K562 (cell line): ENCODE data around the gene ORC3. TPM values are rescaled to one million over a fixed set of nuclear protein-coding genes. Genes with fewer than 3 reads are reported as not detected.

Experiments
- BRD9 ChIP-seq: fragments of 450-650 bp; IDR thresholded peaks from 2 replicates; pipeline ENCODE4 v1.6.1; 2018; ENCODE audit warnings: low read depth; ENCODE audit not compliant: partially characterized antibody
- C11orf30 ChIP-seq: fragments of 450-650 bp; IDR thresholded peaks from 2 replicates; pipeline ENCODE4 v1.6.1; 2016; ENCODE audit warnings: low read depth, mild to moderate bottlenecking
- CCAR2 ChIP-seq: fragments of 200-400 bp; formaldehyde crosslinking; IDR thresholded peaks from 2 replicates; pipeline ENCODE4 v1.6.1; 2017; ENCODE audit warnings: mild to moderate bottlenecking, low read depth, low read length
- EP400 ChIP-seq: fragments of 450-650 bp; IDR thresholded peaks from 2 replicates; pipeline ENCODE4 v1.6.1; 2017; ENCODE audit warnings: antibody characterized with exemption, mild to moderate bottlenecking, moderate library complexity
- HDAC2 ChIP-seq: fragments of 450-650 bp; IDR thresholded peaks from 2 replicates; pipeline ENCODE4 v1.6.1; 2016; ENCODE audit warnings: mild to moderate bottlenecking
- HMBOX1 ChIP-seq: sonication (generic); IDR thresholded peaks from 2 replicates; pipeline ENCODE4 v1.6.1; 2016
- KDM1A ChIP-seq, 2 experiments: fragments of 450-650 bp; IDR thresholded peaks; 2 replicates each; pipeline ENCODE4 v1.6.1; 2016; ENCODE audit warnings: mild to moderate bottlenecking in 2 of 2
- L3MBTL2 ChIP-seq: fragments of 450-650 bp; IDR thresholded peaks from 2 replicates; pipeline ENCODE4 v1.6.1; 2016; ENCODE audit warnings: mild to moderate bottlenecking, moderate library complexity
- MEIS2 ChIP-seq: fragments of 450-650 bp; IDR thresholded peaks from 2 replicates; pipeline ENCODE4 v1.6.1; 2014; ENCODE audit warnings: mild to moderate bottlenecking; ENCODE audit not compliant: partially characterized antibody
- MTA3 ChIP-seq: fragments of 450-650 bp; formaldehyde crosslinking; IDR thresholded peaks from 2 replicates; pipeline ENCODE4 v1.6.1; 2017; ENCODE audit warnings: mild to moderate bottlenecking, borderline replicate concordance
- NCOR1 ChIP-seq: fragments of 450-650 bp; IDR thresholded peaks from 2 replicates; pipeline ENCODE4 v1.6.1; 2016; ENCODE audit warnings: mild to moderate bottlenecking, moderate library complexity
- RAD21 ChIP-seq, 2 experiments: fragments of 250-450 bp in 1 of 2; fragments of 450-650 bp in 1 of 2; sonication (Bioruptor Pico) in 1 of 2; formaldehyde crosslinking in 1 of 2; IDR thresholded peaks in 1 of 2; conservative IDR thresholded peaks in 1 of 2; 2 replicates each; pipeline versions ENCODE4 v1.4.0 to v1.8.0; 2020 to 2022; ENCODE audit warnings: mild to moderate bottlenecking in 2 of 2, moderate library complexity in 1 of 2
- RBM17 ChIP-seq: fragments of 200-400 bp; formaldehyde crosslinking; IDR thresholded peaks from 2 replicates; pipeline ENCODE4 v1.6.1; 2017; ENCODE audit warnings: low read depth, mild to moderate bottlenecking, low read length, borderline replicate concordance
- RBM25 ChIP-seq: fragments of 200-400 bp; formaldehyde crosslinking; IDR thresholded peaks from 2 replicates; pipeline ENCODE4 v1.6.1; 2018; ENCODE audit warnings: low read length, low read depth, moderate library complexity; ENCODE audit not compliant: severe bottlenecking
- STAG1 ChIP-seq: sonication (generic); formaldehyde crosslinking; IDR thresholded peaks from 2 replicates; pipeline ENCODE4 v1.5.0; 2020; ENCODE audit warnings: missing genetic modification reagents, borderline replicate concordance
- TAF1 ChIP-seq: IDR thresholded peaks from 2 replicates; pipeline ENCODE4 v1.6.1; 2011; ENCODE audit warnings: mild to moderate bottlenecking, low read length, moderate library complexity; ENCODE audit not compliant: insufficient read depth, control insufficient read depth, severe bottlenecking; ENCODE audit errors: extremely low read depth
- ZFP36 ChIP-seq: fragments of 150-350 bp; IDR thresholded peaks from 2 replicates; pipeline ENCODE4 v1.6.1; 2018; ENCODE audit warnings: low read length, low read depth; ENCODE audit not compliant: partially characterized antibody
- ZKSCAN1 ChIP-seq: fragments of 150-350 bp; IDR thresholded peaks from 2 replicates; pipeline ENCODE4 v1.6.1; 2016; ENCODE audit warnings: low read depth, low read length
- ZNF592 ChIP-seq: fragments of 450-650 bp; IDR thresholded peaks from 2 replicates; pipeline ENCODE4 v1.6.1; 2017; ENCODE audit warnings: antibody characterized with exemption, mild to moderate bottlenecking
- ZZZ3 ChIP-seq: fragments of 450-650 bp; IDR thresholded peaks from 2 replicates; pipeline ENCODE4 v1.6.1; 2016; ENCODE audit warnings: antibody characterized with exemption, mild to moderate bottlenecking, moderate library complexity
- polyA plus RNA-seq, 8 experiments: library from polyadenylated mRNA; depleted of rRNA in 4 of 8; stranded (reverse) in 5 of 8; unstranded in 3 of 8; fragments of >200 nt; fragmentation: Nextera tagmentation in 2 of 8; fragmentation: Illumina TruSeq in 1 of 8; extraction: Ambion mirVana in 2 of 8; extraction: Trizol in 1 of 8; gene quantifications; 2 replicates each; pipeline versions ENCODE4 v1.2.1 to v1.2.3, GENCODE V29; 2011 to 2014; ENCODE audit warnings: inconsistent platforms in 1 of 8, missing spikeins in 1 of 8
- total RNA-seq, 7 experiments: library from RNA; depleted of rRNA in 6 of 7; stranded (reverse); fragments of >200 nt in 6 of 7; fragmentation: Illumina TruSeq in 2 of 7; extraction: Trizol in 2 of 7; gene quantifications; 2 replicates each; pipeline versions ENCODE4 v1.2.1 to v1.2.3, GENCODE V29; 2011 to 2021; ENCODE audit warnings: low replicate concordance in 1 of 7

Gene ORC3
- total and polyA plus RNA-seq, 9 of the 15 experiments (the other 6 are each of a cell fraction or from before 2014, with no cell fraction given) = 28.8 to 159 (median 74.8) TPM

- no peak for TF ChIP-seq L3MBTL2
- no peak for TF ChIP-seq ZZZ3
- TF ChIP-seq MEIS2 = peak; percentile 84
- TF ChIP-seq NCOR1 = peak; percentile 52
- 0 out of 4 replicates have a peak, but pooled peaks of 1 of the 2 experiments have one; percentile 6 for TF ChIP-seq RAD21 (CRISPR knock-in tag; conservative IDR thresholded peaks at IDR 0.05 in 1 of 2, IDR thresholded peaks at IDR 0.05 in 1 of 2)
- TF ChIP-seq HMBOX1 = peak; percentile 100
- TF ChIP-seq HDAC2 = 0 out of 2 replicates have a peak, but pooled peaks have one; percentile 33
- TF ChIP-seq STAG1 (CRISPR knock-in tag) = no peak
- peak; percentile 35 for TF ChIP-seq BRD9
- TF ChIP-seq C11orf30 = peak; percentile 36; the same call in 1 of the 2 replicates
- TF ChIP-seq TAF1 = peak; percentile 37
- TF ChIP-seq RBM25 = peak; percentile 40
- 0 out of 2 replicates have a peak, but pooled peaks have one; percentile 22 for TF ChIP-seq EP400
- 0 out of 4 replicates have a peak, but pooled peaks of 1 of the 2 experiments have one; percentile 7 for TF ChIP-seq KDM1A (IDR thresholded peaks at IDR 0.05)
- peak; percentile 84; the same call in 1 of the 2 replicates for TF ChIP-seq ZKSCAN1
- no peak for TF ChIP-seq CCAR2
- TF ChIP-seq RBM17 = no peak
- peak; percentile 92 for TF ChIP-seq ZFP36
- peak; percentile 41 for TF ChIP-seq ZNF592
- TF ChIP-seq MTA3 = peak; percentile 65; the same call in 1 of the 2 replicates
Measured at GRCh38 chr6:87705070-87705691, 115.2 kb downstream of the ORC3 start (continued).
